A549 (cell line): ENCODE measurements around the gene ZBED4. TPM values are rescaled to one million over a fixed set of nuclear protein-coding genes. Genes with fewer than 3 reads are reported as not detected.

Source experiments
- ATAC-seq, 2 experiments: fragments of 200-7000 bp in 1 of 2; fragments of >200 bp in 1 of 2; cut with Nextera tagmentation in 1 of 2; cut with Tn5 transposase in 1 of 2; 3 replicates each; pipeline versions ENCODE4 v1.8.0 to v1.9.1; 2018 to 2020; ENCODE audit warnings: mild to moderate bottlenecking in 1 of 2, moderate library complexity in 1 of 2
- CTCF ChIA-PET: fragments of 300-600 bp; sonication (Branson Sonifier 250); formaldehyde crosslinking; extraction: SDS; loops from one replicate; lab custom pipeline; 2021; ENCODE audit warnings: antibody characterized with exemption, inconsistent platforms; lab: Yijun Ruan, JAX
- POLR2A ChIA-PET: fragments of 350-600 bp; formaldehyde crosslinking; extraction: SDS; loops from one replicate; lab custom pipeline; 2021; ENCODE audit warnings: antibody characterized with exemption, inconsistent platforms; lab: Yijun Ruan, JAX
- DNase-seq, 2 experiments: peaks; one replicate each; pipeline versions ENCODE4 v3.0.0 to v3.0.0-alpha.2; 2011 to 2016; ENCODE audit warnings: low read depth in 1 of 2, low spot score in 1 of 2
- FAIRE-seq: peaks from 2 replicates; lab custom pipeline; 2011; peaks lifted over from hg19 to GRCh38; lab: Jason Lieb, UNC
- H3K27ac ChIP-seq, 2 experiments: fragments of >200 bp; sonication (Bioruptor Twin); formaldehyde crosslinking; 3 replicates each; pipeline ENCODE4 v1.5.1; 2016 to 2017
- H3K4me1 ChIP-seq: fragments of >200 bp; sonication (Bioruptor Twin); formaldehyde crosslinking; 3 replicates; pipeline ENCODE4 v1.6.1; 2016
- H3K4me2 ChIP-seq: fragments of >200 bp; sonication (Bioruptor Twin); formaldehyde crosslinking; 3 replicates; pipeline ENCODE4 v1.6.1; 2016
- H3K4me3 ChIP-seq: fragments of >200 bp; sonication (Bioruptor Twin); formaldehyde crosslinking; 3 replicates; pipeline ENCODE4 v1.5.1; 2016
- H3K9me3 ChIP-seq: fragments of >200 bp; sonication (Bioruptor Twin); formaldehyde crosslinking; 3 replicates; pipeline ENCODE4 v1.6.1; 2016
- CEBPB ChIP-seq, 2 experiments: fragments of >200 bp in 1 of 2; sonication (Bioruptor Twin) in 1 of 2; formaldehyde crosslinking in 1 of 2; IDR thresholded peaks; 2 replicates each; pipeline ENCODE4 v1.6.1; 2012 to 2016
- CHD4 ChIP-seq: fragments of 200-600 bp; sonication (generic); IDR thresholded peaks from 2 replicates; pipeline ENCODE4 v1.6.1; 2016; ENCODE audit warnings: antibody characterized with exemption, mild to moderate bottlenecking, borderline replicate concordance
- EHMT2 ChIP-seq: fragments of 200-600 bp; sonication (generic); IDR thresholded peaks from 2 replicates; pipeline ENCODE4 v1.6.1; 2016; ENCODE audit warnings: antibody characterized with exemption, low read depth, mild to moderate bottlenecking, moderate library complexity
- FOSB ChIP-seq: fragments of 250-450 bp; sonication (Bioruptor Pico); IDR thresholded peaks from 2 replicates; pipeline ENCODE4 v1.5.0; 2020; ENCODE audit warnings: mild to moderate bottlenecking, moderate library complexity
- HDAC2 ChIP-seq: fragments of 200-600 bp; sonication (generic); IDR thresholded peaks from 2 replicates; pipeline ENCODE4 v1.6.1; 2016
- HEYL ChIP-seq: fragments of 250-450 bp; sonication (Bioruptor Pico); IDR thresholded peaks from 2 replicates; pipeline ENCODE4 v1.8.0; 2021; ENCODE audit warnings: mild to moderate bottlenecking, moderate library complexity
- KDM1A ChIP-seq: fragments of 200-600 bp; sonication (generic); IDR thresholded peaks from 2 replicates; pipeline ENCODE4 v1.6.1; 2016; ENCODE audit warnings: low read depth, mild to moderate bottlenecking
- MAFK ChIP-seq: fragments of 450-650 bp; IDR thresholded peaks from 2 replicates; pipeline ENCODE4 v1.6.1; 2014; ENCODE audit not compliant: partially characterized antibody
- MAZ ChIP-seq: fragments of 150-350 bp; IDR thresholded peaks from 2 replicates; pipeline ENCODE4 v1.6.1; 2014; ENCODE audit warnings: antibody characterized with exemption, low read depth, low read length, borderline replicate concordance
- NFE2L2 ChIP-seq: fragments of 150-350 bp; conservative IDR thresholded peaks from 2 replicates; pipeline ENCODE4 v1.6.1; 2014; ENCODE audit warnings: low read length
- NR3C1 ChIP-seq: fragments of >200 bp; sonication (Bioruptor Twin); formaldehyde crosslinking; IDR thresholded peaks from 3 replicates; pipeline ENCODE4 v1.6.1; 2017
- SREBF2 ChIP-seq: fragments of 450-650 bp; IDR thresholded peaks from 2 replicates; pipeline ENCODE4 v1.6.1; 2014; ENCODE audit warnings: mild to moderate bottlenecking, moderate library complexity
- ZFP36 ChIP-seq: fragments of 450-650 bp; IDR thresholded peaks from 2 replicates; pipeline ENCODE4 v1.6.1; 2014; ENCODE audit warnings: borderline replicate concordance; ENCODE audit not compliant: partially characterized antibody
- ZNF302 ChIP-seq: fragments of 250-450 bp; sonication (Bioruptor Pico); IDR thresholded peaks from 2 replicates; pipeline ENCODE4 v1.9.0; 2021; ENCODE audit warnings: inconsistent platforms, mild to moderate bottlenecking, moderate library complexity
- ZSCAN20 ChIP-seq: fragments of 250-450 bp; sonication (Bioruptor Pico); IDR thresholded peaks from 2 replicates; pipeline ENCODE4 v1.8.0; 2022; ENCODE audit warnings: mild to moderate bottlenecking, moderate library complexity
- WGBS: methylation state at CpG from one replicate; pipeline ENCODE4 v1.1.6; 2017; ENCODE audit errors: missing lambda C conversion rate; 5-methylcytosine and 5-hydroxymethylcytosine counted together
- polyA plus RNA-seq, 4 experiments: library from polyadenylated mRNA; depleted of rRNA in 3 of 4; stranded (reverse); fragments of >200 nt; fragmentation: RNase III in 1 of 4; extraction: RNeasy Plus Mini Kit Qiagen cat#74134 plus additional on column Dnase treatment in 1 of 4; gene quantifications; 2 replicates in 3 of 4; 3 replicates in 1 of 4; pipeline ENCODE4 v1.2.3, GENCODE V29; 2011 to 2017
- TF ChIP-seq, protein P1 (sequence below): IDR thresholded peaks from 2 replicates; pipeline ENCODE4 v1.6.1; 2012
- TF ChIP-seq, protein P2 (sequence below): fragments of 250-450 bp; sonication (Bioruptor Pico); IDR thresholded peaks from 2 replicates; pipeline ENCODE4 v1.5.0; 2020; ENCODE audit warnings: low read depth, mild to moderate bottlenecking, moderate library complexity
- TF ChIP-seq, protein P3 (sequence below): fragments of 250-450 bp; sonication (Bioruptor Pico); IDR thresholded peaks from 2 replicates; pipeline ENCODE4 v1.5.0; 2021; ENCODE audit warnings: mild to moderate bottlenecking, moderate library complexity, borderline replicate concordance
- TF ChIP-seq, protein P4 (sequence below): fragments of >200 bp; sonication (Bioruptor Twin); formaldehyde crosslinking; IDR thresholded peaks from 3 replicates; pipeline ENCODE4 v1.6.1; 2016
- TF ChIP-seq, protein P5 (sequence below): fragments of 450-650 bp; IDR thresholded peaks from 2 replicates; pipeline ENCODE4 v1.6.1; 2014; ENCODE audit warnings: antibody characterized with exemption
- TF ChIP-seq, protein P6 (sequence below): fragments of >200 bp; sonication (Bioruptor Twin); formaldehyde crosslinking; IDR thresholded peaks from 2 replicates; pipeline ENCODE4 v1.6.1; 2016
- TF ChIP-seq, protein P7 (sequence below): fragments of >200 bp; sonication (Bioruptor Twin); formaldehyde crosslinking; IDR thresholded peaks from 3 replicates; pipeline ENCODE4 v1.5.1; 2016

The ZBED4 gene
- polyA plus RNA-seq, 2 of the 4 experiments (the other 2 are of a cell fraction): 8.6 to 9.5 TPM

DNA sequence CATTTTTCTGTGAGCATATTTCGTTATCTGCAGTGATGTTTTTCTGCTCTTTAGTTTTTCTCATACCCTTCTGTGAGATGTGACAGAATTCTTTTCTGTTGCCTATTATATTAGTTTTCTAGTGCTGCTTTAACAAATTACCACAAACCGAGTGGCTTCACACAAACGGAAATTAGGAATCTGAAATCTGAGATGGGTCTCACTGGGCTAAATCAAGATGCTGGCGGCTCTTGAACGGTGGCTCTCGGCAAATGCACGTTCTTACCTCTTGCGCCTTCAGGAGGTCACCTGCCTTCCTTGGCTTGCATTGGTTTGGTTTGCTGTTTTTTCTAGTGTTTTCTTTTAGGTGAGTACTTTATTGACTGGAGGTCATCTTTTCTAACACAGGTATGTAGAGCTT is 13.0 kb downstream of the ZBED4 start:
- no peak for DNase-seq
- Histone ChIP-seq H3K4me2 (no peak overlapping the region), H3K9me3 (peaks cover 32% of the 10 kb centered on the region), H3K4me3 (no peak overlapping the region)
- FAIRE-seq: no peak
- no peak for ATAC-seq
- 93% methylated on average over 8 of the region's 8 CpGs for WGBS
- TF ChIP-seq CEBPB (IDR thresholded peaks at IDR 0.05) (no peak), FOSB (CRISPR knock-in tag) (no peak), ZNF302 (CRISPR knock-in tag) (no peak), EHMT2 (no peak)
- TF ChIP-seq, protein P1, sequence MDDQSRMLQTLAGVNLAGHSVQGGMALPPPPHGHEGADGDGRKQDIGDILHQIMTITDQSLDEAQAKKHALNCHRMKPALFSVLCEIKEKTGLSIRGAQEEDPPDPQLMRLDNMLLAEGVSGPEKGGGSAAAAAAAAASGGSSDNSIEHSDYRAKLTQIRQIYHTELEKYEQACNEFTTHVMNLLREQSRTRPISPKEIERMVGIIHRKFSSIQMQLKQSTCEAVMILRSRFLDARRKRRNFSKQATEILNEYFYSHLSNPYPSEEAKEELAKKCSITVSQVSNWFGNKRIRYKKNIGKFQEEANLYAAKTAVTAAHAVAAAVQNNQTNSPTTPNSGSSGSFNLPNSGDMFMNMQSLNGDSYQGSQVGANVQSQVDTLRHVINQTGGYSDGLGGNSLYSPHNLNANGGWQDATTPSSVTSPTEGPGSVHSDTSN: no peak
- TF ChIP-seq, protein P2, sequence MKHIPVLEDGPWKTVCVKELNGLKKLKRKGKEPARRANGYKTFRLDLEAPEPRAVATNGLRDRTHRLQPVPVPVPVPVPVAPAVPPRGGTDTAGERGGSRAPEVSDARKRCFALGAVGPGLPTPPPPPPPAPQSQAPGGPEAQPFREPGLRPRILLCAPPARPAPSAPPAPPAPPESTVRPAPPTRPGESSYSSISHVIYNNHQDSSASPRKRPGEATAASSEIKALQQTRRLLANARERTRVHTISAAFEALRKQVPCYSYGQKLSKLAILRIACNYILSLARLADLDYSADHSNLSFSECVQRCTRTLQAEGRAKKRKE (CRISPR knock-in tag): no peak
- TF ChIP-seq, all 56 proteins: peak for 0
- POLR2A ChIA-PET: no interaction called here
- no peak overlapping the region for H3K27ac ChIP-seq
- H3K4me1 ChIP-seq: no peaks in the 10 kb centered on the region
- CTCF ChIA-PET: no interaction called here

DNA sequence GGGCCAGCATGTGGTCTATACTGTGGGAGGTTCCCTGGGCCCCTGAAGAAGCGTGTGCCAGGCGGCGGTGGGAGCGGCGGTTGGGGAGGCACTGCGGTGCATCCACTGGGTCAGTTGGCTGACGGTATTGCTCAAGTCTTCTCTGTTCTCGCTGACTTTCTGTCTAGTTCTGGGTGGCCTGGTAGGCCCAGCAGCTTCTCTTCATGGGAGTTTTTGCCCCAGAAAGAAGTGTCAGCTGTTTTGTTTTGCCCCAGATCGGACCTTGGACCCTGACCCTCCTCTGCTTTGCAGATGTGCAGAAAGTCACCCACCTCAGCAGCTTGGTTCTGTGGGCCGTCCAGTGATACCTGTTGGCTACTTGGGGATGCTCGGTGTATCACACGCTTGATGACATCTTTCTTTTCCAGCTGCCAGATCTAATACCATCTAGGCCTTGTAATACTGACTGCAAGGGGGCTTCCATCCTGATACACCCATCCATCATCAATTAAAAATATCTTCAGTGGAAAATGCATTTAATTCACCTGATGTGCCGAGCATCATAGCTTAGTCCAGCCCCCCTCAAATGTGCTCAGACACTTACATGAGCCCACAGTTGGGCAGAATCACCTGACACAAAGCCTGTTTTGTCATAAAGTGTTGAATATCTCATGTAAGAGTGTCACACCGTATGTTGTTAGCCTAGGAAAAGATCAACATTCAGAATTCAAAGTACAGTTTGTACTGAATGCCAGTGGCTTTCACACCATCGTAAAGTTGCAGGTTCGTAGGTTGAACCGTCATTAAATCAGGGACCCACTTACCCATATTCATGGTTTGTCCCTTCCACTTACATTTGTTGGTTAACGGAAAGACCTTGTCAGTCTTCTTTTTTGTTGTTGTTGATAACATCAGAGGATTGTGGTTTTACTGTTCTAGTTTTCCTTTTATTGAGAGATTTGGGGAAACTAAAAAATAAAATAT is 13.9 kb downstream of the ZBED4 start:
- no peak overlapping the region for H3K4me2 ChIP-seq
- 94% methylated on average over 18 of the region's 18 CpGs for WGBS
- no peak overlapping the region for H3K4me3 ChIP-seq
- ATAC-seq (no peak), DNase-seq (no peak), FAIRE-seq (no peak)
- CTCF ChIA-PET: no interaction called here
- POLR2A ChIA-PET: no interaction called here
- no peaks in the 10 kb centered on the region for H3K4me1 ChIP-seq
- peaks cover 32% of the 10 kb centered on the region for H3K9me3 ChIP-seq
- H3K27ac ChIP-seq: no peak overlapping the region
- TF ChIP-seq KDM1A (no peak), HEYL (no peak), MAFK (no peak), HDAC2 (no peak), NFE2L2 (no peak), CHD4 (no peak), SREBF2 (no peak), ZFP36 (no peak), MAZ (no peak), NR3C1 (no peak), ZSCAN20 (no peak)
- TF ChIP-seq, protein P3, sequence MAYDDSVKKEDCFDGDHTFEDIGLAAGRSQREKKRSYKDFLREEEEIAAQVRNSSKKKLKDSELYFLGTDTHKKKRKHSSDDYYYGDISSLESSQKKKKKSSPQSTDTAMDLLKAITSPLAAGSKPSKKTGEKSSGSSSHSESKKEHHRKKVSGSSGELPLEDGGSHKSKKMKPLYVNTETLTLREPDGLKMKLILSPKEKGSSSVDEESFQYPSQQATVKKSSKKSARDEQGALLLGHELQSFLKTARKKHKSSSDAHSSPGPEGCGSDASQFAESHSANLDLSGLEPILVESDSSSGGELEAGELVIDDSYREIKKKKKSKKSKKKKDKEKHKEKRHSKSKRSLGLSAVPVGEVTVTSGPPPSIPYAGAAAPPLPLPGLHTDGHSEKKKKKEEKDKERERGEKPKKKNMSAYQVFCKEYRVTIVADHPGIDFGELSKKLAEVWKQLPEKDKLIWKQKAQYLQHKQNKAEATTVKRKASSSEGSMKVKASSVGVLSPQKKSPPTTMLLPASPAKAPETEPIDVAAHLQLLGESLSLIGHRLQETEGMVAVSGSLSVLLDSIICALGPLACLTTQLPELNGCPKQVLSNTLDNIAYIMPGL (CRISPR knock-in tag): no peak
- TF ChIP-seq, protein P4, sequence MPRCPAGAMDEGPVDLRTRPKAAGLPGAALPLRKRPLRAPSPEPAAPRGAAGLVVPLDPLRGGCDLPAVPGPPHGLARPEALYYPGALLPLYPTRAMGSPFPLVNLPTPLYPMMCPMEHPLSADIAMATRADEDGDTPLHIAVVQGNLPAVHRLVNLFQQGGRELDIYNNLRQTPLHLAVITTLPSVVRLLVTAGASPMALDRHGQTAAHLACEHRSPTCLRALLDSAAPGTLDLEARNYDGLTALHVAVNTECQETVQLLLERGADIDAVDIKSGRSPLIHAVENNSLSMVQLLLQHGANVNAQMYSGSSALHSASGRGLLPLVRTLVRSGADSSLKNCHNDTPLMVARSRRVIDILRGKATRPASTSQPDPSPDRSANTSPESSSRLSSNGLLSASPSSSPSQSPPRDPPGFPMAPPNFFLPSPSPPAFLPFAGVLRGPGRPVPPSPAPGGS: no peak
- TF ChIP-seq, protein P5, sequence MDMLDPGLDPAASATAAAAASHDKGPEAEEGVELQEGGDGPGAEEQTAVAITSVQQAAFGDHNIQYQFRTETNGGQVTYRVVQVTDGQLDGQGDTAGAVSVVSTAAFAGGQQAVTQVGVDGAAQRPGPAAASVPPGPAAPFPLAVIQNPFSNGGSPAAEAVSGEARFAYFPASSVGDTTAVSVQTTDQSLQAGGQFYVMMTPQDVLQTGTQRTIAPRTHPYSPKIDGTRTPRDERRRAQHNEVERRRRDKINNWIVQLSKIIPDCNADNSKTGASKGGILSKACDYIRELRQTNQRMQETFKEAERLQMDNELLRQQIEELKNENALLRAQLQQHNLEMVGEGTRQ: no peak
- TF ChIP-seq, protein P1: no peak
- TF ChIP-seq, protein P6, sequence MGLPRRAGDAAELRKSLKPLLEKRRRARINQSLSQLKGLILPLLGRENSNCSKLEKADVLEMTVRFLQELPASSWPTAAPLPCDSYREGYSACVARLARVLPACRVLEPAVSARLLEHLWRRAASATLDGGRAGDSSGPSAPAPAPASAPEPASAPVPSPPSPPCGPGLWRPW: no peak
- TF ChIP-seq, protein P7, sequence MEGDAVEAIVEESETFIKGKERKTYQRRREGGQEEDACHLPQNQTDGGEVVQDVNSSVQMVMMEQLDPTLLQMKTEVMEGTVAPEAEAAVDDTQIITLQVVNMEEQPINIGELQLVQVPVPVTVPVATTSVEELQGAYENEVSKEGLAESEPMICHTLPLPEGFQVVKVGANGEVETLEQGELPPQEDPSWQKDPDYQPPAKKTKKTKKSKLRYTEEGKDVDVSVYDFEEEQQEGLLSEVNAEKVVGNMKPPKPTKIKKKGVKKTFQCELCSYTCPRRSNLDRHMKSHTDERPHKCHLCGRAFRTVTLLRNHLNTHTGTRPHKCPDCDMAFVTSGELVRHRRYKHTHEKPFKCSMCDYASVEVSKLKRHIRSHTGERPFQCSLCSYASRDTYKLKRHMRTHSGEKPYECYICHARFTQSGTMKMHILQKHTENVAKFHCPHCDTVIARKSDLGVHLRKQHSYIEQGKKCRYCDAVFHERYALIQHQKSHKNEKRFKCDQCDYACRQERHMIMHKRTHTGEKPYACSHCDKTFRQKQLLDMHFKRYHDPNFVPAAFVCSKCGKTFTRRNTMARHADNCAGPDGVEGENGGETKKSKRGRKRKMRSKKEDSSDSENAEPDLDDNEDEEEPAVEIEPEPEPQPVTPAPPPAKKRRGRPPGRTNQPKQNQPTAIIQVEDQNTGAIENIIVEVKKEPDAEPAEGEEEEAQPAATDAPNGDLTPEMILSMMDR: no peak
